PC-9 (cell line): ENCODE results near the gene RNASET2. TPM values are rescaled to one million over a fixed set of nuclear protein-coding genes. Genes with fewer than 3 reads are reported as not detected.

Experiments
- BruUV-seq: library from RNA; stranded (reverse); fragments of 400-500 nt; replicated peaks from 2 replicates; lab custom pipeline; 2021; lab: Mats Ljungman, UMichigan
- CTCF ChIA-PET: fragments of 300-600 bp; sonication (Branson Sonifier 250); formaldehyde crosslinking; loops from one replicate; lab custom pipeline; 2022; ENCODE audit warnings: antibody characterized with exemption; lab: Charles Lee
- POLR2A ChIA-PET: fragments of 300-600 bp; sonication (Branson Sonifier 250); formaldehyde crosslinking; loops from one replicate; lab custom pipeline; 2022; ENCODE audit warnings: antibody characterized with exemption; ENCODE audit not compliant: unreplicated experiment; lab: Charles Lee
- DNase-seq, 2 experiments: peaks; one replicate each; pipeline versions ENCODE4 v3.0.0 to v3.0.0-alpha.2; 2015 to 2022; ENCODE audit warnings: mixed read lengths in 1 of 2
- H2AFZ ChIP-seq: fragments of 200-600 bp; sonication (generic); 2 replicates; pipeline ENCODE4 v1.8.1; 2017; ENCODE audit warnings: antibody characterized with exemption
- H3F3A ChIP-seq: fragments of 200-600 bp; sonication (generic); 2 replicates; pipeline ENCODE4 v1.8.1; 2017; ENCODE audit warnings: antibody characterized with exemption, mild to moderate bottlenecking, low read depth; ENCODE audit not compliant: insufficient read depth
- H3K27ac ChIP-seq: fragments of 200-600 bp; sonication (generic); 2 replicates; pipeline ENCODE4 v1.6.1; 2016; ENCODE audit warnings: mixed run types
- H3K27me3 ChIP-seq: fragments of 200-600 bp; sonication (generic); 2 replicates; pipeline ENCODE4 v1.6.1; 2016; ENCODE audit warnings: low read depth, mixed run types; ENCODE audit not compliant: insufficient read depth
- H3K36me3 ChIP-seq: fragments of 200-600 bp; sonication (generic); 2 replicates; pipeline ENCODE4 v1.6.1; 2016; ENCODE audit warnings: low read depth, mixed run types
- H3K4me1 ChIP-seq: fragments of 200-600 bp; sonication (generic); replicated peaks from 2 replicates; pipeline ENCODE4 v1.6.1; 2016; ENCODE audit warnings: mixed run types; ENCODE audit not compliant: insufficient read depth
- H3K4me2 ChIP-seq: fragments of 200-600 bp; sonication (generic); 2 replicates; pipeline ENCODE4 v1.6.1; 2017; ENCODE audit warnings: mixed run types
- H3K4me3 ChIP-seq: fragments of 200-600 bp; sonication (generic); 2 replicates; pipeline ENCODE4 v1.6.1; 2016; ENCODE audit warnings: mixed run types
- H3K79me2 ChIP-seq: fragments of 200-600 bp; sonication (generic); 2 replicates; pipeline ENCODE4 v1.6.1; 2017; ENCODE audit warnings: low read depth, mixed run types
- H3K9me2 ChIP-seq: fragments of 200-600 bp; sonication (generic); 2 replicates; pipeline ENCODE4 v1.8.1; 2017; ENCODE audit warnings: mild to moderate bottlenecking; ENCODE audit not compliant: insufficient read depth
- H3K9me3 ChIP-seq: fragments of 200-600 bp; sonication (generic); 2 replicates; pipeline ENCODE4 v1.8.1; 2016; ENCODE audit warnings: low read depth; ENCODE audit not compliant: insufficient read depth
- H4K20me1 ChIP-seq: fragments of 200-600 bp; sonication (generic); 2 replicates; pipeline ENCODE4 v1.8.1; 2017; ENCODE audit not compliant: insufficient read depth
- CTCF ChIP-seq: fragments of 200-600 bp; sonication (generic); conservative IDR thresholded peaks from 2 replicates; pipeline ENCODE4 v1.6.1; 2017; ENCODE audit warnings: mixed run types, antibody characterized with exemption, mild to moderate bottlenecking, moderate library complexity
- EZH2 ChIP-seq: fragments of 200-600 bp; sonication (generic); IDR thresholded peaks from 2 replicates; pipeline ENCODE4 v1.8.0; 2017; ENCODE audit warnings: antibody characterized with exemption, low read depth
- intact Hi-C: fragments of 100-400 bp; cut with micrococcal nuclease; formaldehyde crosslinking; loops from one replicate; pipeline ENCODE4 v1.10.0; 2022; ENCODE audit not compliant: unreplicated experiment
- total RNA-seq: library from RNA; stranded (reverse); gene quantifications from 2 replicates; pipeline ENCODE4 v1.2.3, GENCODE V29; 2021

RNASET2 gene
- total RNA-seq, 1 experiment from 2014 or later: 16.3 TPM

GRCh38 chr6:166999884-167000253 lies 43.5 kb upstream of the RNASET2 start:
- DNase-seq: no peak
- Histone ChIP-seq H3K36me3 (peaks cover 16% of the 10 kb centered on the region; the same call in 1 of the 2 replicates), H3K9me3 (no peaks in the 10 kb centered on the region), H2AFZ (peak overlapping the region; percentile 95), H3K4me1 (peaks cover 16% of the 10 kb centered on the region), H3F3A (no peaks in the 10 kb centered on the region; the same call in 1 of the 2 replicates), H3K9me2 (no peaks in the 10 kb centered on the region), H4K20me1 (peaks cover 6% of the 10 kb centered on the region), H3K79me2 (peaks cover 61% of the 10 kb centered on the region), H3K4me3 (peak overlapping the region; percentile 98), H3K4me2 (peak overlapping the region; percentile 96), H3K27me3 (no peaks in the 10 kb centered on the region), H3K27ac (no peak overlapping the region)
- ChIA-PET POLR2A (no interaction called here), CTCF (no interaction called here)
- BruUV-seq: no TSS peak
- TF ChIP-seq CTCF (no peak), EZH2 (no peak)
- intact Hi-C loops: loop anchor here (2.0 to 10.0 kb wide), 4 partner anchors 43 to 617 kb away; partner anchors contain the start of genes MPC1, RNASET2 and RPS6KA2

- no TSS peak for BruUV-seq
- Histone ChIP-seq H3K9me3 (no peaks in the 10 kb centered on the region), H3K27me3 (no peaks in the 10 kb centered on the region), H2AFZ (peak within 1 kb of the TSS; percentile 95), H4K20me1 (peaks cover 6% of the 10 kb centered on the region), H3K9me2 (no peaks in the 10 kb centered on the region), H3K4me2 (peak within 1 kb of the TSS; percentile 96), H3K79me2 (peaks cover 61% of the 10 kb centered on the region), H3K4me3 (peak within 1 kb of the TSS; percentile 98), H3K27ac (no peak within 1 kb of the TSS), H3F3A (no peaks in the 10 kb centered on the region; the same call in 1 of the 2 replicates), H3K4me1 (peaks cover 16% of the 10 kb centered on the region), H3K36me3 (peaks cover 15% of the 10 kb centered on the region; the same call in 1 of the 2 replicates)
- TF ChIP-seq EZH2: no peak
- TF ChIP-seq CTCF: no peak
- CTCF ChIA-PET: no interaction called here
- intact Hi-C loops: loop anchor here (2.0 to 10.0 kb wide), 4 partner anchors 43 to 617 kb away; partner anchors contain the start of genes MPC1, RNASET2 and RPS6KA2
- peak; percentile 77 to 89 for DNase-seq
- POLR2A ChIA-PET: no interaction called here
Observed at GRCh38 chr6:166999145-166999883, 43.0 kb upstream of the RNASET2 start, which contains the start of gene CEP43. Gene CEP43 (plus strand): TSS chr6:166999397. CDS start chr6:166999413, 16 bp downstream.

GRCh38 chr6:166998256-166999144 lies 42.1 kb upstream of the RNASET2 start:
- peak overlapping the region; percentile 96 for H3K4me2 ChIP-seq
- no peaks in the 10 kb centered on the region for H3K27me3 ChIP-seq
- intact Hi-C loops: loop anchor here (2.0 to 10.0 kb wide), 4 partner anchors 42 to 616 kb away; partner anchors contain the start of genes MPC1, RNASET2 and RPS6KA2
- no peak overlapping the region for H3K27ac ChIP-seq
- ChIA-PET POLR2A (no interaction called here), CTCF (interaction anchor here (0.7 kb wide), 1 partner anchor 142 kb away, joined by 3 read pairs; no protein-coding TSS in a partner anchor)
- TSS peak; percentile 38 for BruUV-seq
- DNase-seq: peak in 1 of 2 experiments; percentile 23
- H3K4me1 ChIP-seq: peaks cover 16% of the 10 kb centered on the region
- peak overlapping the region; percentile 87 for H2AFZ ChIP-seq
- H3F3A ChIP-seq: no peaks in the 10 kb centered on the region; the same call in 1 of the 2 replicates
- H4K20me1 ChIP-seq: peaks cover 6% of the 10 kb centered on the region
- no peaks in the 10 kb centered on the region for H3K9me2 ChIP-seq
- 0 out of 2 replicates have a peak, but pooled peaks cover 9% of the 10 kb centered on the region for H3K36me3 ChIP-seq
- H3K4me3 ChIP-seq: peak overlapping the region; percentile 98
- H3K79me2 ChIP-seq: peaks cover 54% of the 10 kb centered on the region
- TF ChIP-seq EZH2: no peak
- no peaks in the 10 kb centered on the region for H3K9me3 ChIP-seq
